HG03342 (cell line): ENCODE measurements around the gene RETREG1.
"Not testable (repeated sequence)": the region's sequence is repeated elsewhere in the genome, so short reads cannot be mapped to it uniquely, and the experiment has no call there.

Experiments used
- ATAC-seq: cut with Tn5 transposase; IDR thresholded peaks from one replicate; pipeline ENCODE4 v1.9.1; 2021; ENCODE audit warnings: mild to moderate bottlenecking, moderate library complexity; ENCODE audit not compliant: unreplicated experiment

RETREG1 gene

GRCh38 chr5:16617274-16617968 lies 624 bp upstream of the RETREG1 start:
- no peak for ATAC-seq

GRCh38 chr5:16615741-16616535 lies 859 bp downstream of the RETREG1 start:
- ATAC-seq = no peak

GRCh38 chr5:16612007-16612406 lies 4.8 kb downstream of the RETREG1 start:
- no peak for ATAC-seq

- not testable (repeated sequence) for ATAC-seq
Measured at GRCh38 chr5:16610896-16611295, 5.9 kb downstream of the RETREG1 start.

GRCh38 chr5:16609412-16609811 lies 7.4 kb downstream of the RETREG1 start:
- no peak for ATAC-seq

- ATAC-seq = no peak
Measured at GRCh38 chr5:16606628-16607027, 10.2 kb downstream of the RETREG1 start.

- ATAC-seq = no peak
Measured at GRCh38 chr5:16603701-16604100, 13.1 kb downstream of the RETREG1 start.

GRCh38 chr5:16603295-16603694 lies 13.5 kb downstream of the RETREG1 start:
- no peak for ATAC-seq

- ATAC-seq = no peak
Measured at GRCh38 chr5:16602182-16602581, 14.6 kb downstream of the RETREG1 start.

GRCh38 chr5:16600946-16601345 lies 15.9 kb downstream of the RETREG1 start:
- no peak for ATAC-seq

GRCh38 chr5:16600397-16600796 lies 16.4 kb downstream of the RETREG1 start:
- ATAC-seq = no peak

- ATAC-seq = no peak
Measured at GRCh38 chr5:16597946-16598694, 18.7 kb downstream of the RETREG1 start.

- no peak for ATAC-seq
Measured at GRCh38 chr5:16596581-16596940, 20.2 kb downstream of the RETREG1 start.

- ATAC-seq = no peak
Measured at GRCh38 chr5:16595881-16596580, 20.8 kb downstream of the RETREG1 start.

GRCh38 chr5:16593628-16594027 lies 23.2 kb downstream of the RETREG1 start:
- no peak for ATAC-seq

- no peak for ATAC-seq
Measured at GRCh38 chr5:16593013-16593412, 23.8 kb downstream of the RETREG1 start.

- ATAC-seq = no peak
Measured at GRCh38 chr5:16592255-16592654, 24.5 kb downstream of the RETREG1 start.

GRCh38 chr5:16590685-16591084 lies 26.1 kb downstream of the RETREG1 start:
- no peak for ATAC-seq

GRCh38 chr5:16589658-16590057 lies 27.1 kb downstream of the RETREG1 start:
- no peak for ATAC-seq

GRCh38 chr5:16588434-16589214 lies 28.2 kb downstream of the RETREG1 start:
- ATAC-seq = no peak
